ENCODE data around the gene FOXQ1. TPM values are rescaled to one million over a fixed set of nuclear protein-coding genes. Genes with fewer than 3 reads are reported as not detected.

FOXQ1 gene
- total RNA-seq, 1 donor from 2014 or later: 12.3 TPM

GRCh38 chr6:1309366-1309765 lies 2.5 kb upstream of the FOXQ1 start:
- Histone ChIP-seq H3K4me3 (no peak overlapping the region), H3K27me3 (peaks cover 21% of the 10 kb centered on the region), H3K9me3 (no peaks in the 10 kb centered on the region), H3K36me3 (no peaks in the 10 kb centered on the region), H3K27ac (no peak overlapping the region), H3K4me1 (no peaks in the 10 kb centered on the region)
- intact Hi-C loops (cut with DNase I): no loop called here
- ATAC-seq (no peak), DNase-seq (no peak)
- no peak for TF ChIP-seq CTCF (IDR thresholded peaks at IDR 0.05)

- TF ChIP-seq CTCF (IDR thresholded peaks at IDR 0.05): no peak
- no peaks in the 10 kb centered on the region for H3K4me1 ChIP-seq
- peak overlapping the region; percentile 58 for H3K4me3 ChIP-seq
- no peaks in the 10 kb centered on the region for H3K36me3 ChIP-seq
- DNase-seq (peak; percentile 90), ATAC-seq (peak; percentile 41)
- intact Hi-C loops (cut with DNase I): loop anchor here (10.0 kb wide), 1 partner anchor 74 kb away; the partner anchor contains the start of gene FOXF2
- H3K27ac ChIP-seq: peak overlapping the region; percentile 84
- H3K9me3 ChIP-seq: no peaks in the 10 kb centered on the region
- H3K27me3 ChIP-seq: peaks cover 26% of the 10 kb centered on the region
Observed at GRCh38 chr6:1310628-1311399, 1.1 kb upstream of the FOXQ1 start.

- Histone ChIP-seq H3K4me1 (no peaks in the 10 kb centered on the region), H3K4me3 (peak overlapping the region; percentile 58), H3K27me3 (peaks cover 26% of the 10 kb centered on the region), H3K36me3 (no peaks in the 10 kb centered on the region), H3K9me3 (no peaks in the 10 kb centered on the region), H3K27ac (peak overlapping the region; percentile 84)
- ATAC-seq (no peak), DNase-seq (no peak)
- intact Hi-C loops (cut with DNase I): loop anchor here (10.0 kb wide), 1 partner anchor 73 kb away; the partner anchor contains the start of gene FOXF2
- no peak for TF ChIP-seq CTCF (IDR thresholded peaks at IDR 0.05)
Observed at GRCh38 chr6:1312203-1312472, 240 bp downstream of the FOXQ1 start.

GRCh38 chr6:1312473-1313367 lies 822 bp downstream of the FOXQ1 start:
- intact Hi-C loops (cut with DNase I): loop anchor here (10.0 kb wide), 1 partner anchor 72 kb away; the partner anchor contains the start of gene FOXF2
- Histone ChIP-seq H3K36me3 (no peaks in the 10 kb centered on the region), H3K27ac (peak overlapping the region; percentile 84), H3K4me3 (peak overlapping the region; percentile 58), H3K27me3 (peaks cover 26% of the 10 kb centered on the region), H3K9me3 (no peaks in the 10 kb centered on the region), H3K4me1 (no peaks in the 10 kb centered on the region)
- TF ChIP-seq CTCF (IDR thresholded peaks at IDR 0.05): no peak
- DNase-seq (peak; percentile 76), ATAC-seq (peak; percentile 1)

GRCh38 chr6:1313384-1313766 lies 1.5 kb downstream of the FOXQ1 start:
- peaks cover 26% of the 10 kb centered on the region for H3K27me3 ChIP-seq
- H3K36me3 ChIP-seq: no peaks in the 10 kb centered on the region
- H3K4me1 ChIP-seq: no peaks in the 10 kb centered on the region
- intact Hi-C loops (cut with DNase I): loop anchor here (10.0 kb wide), 1 partner anchor 71 kb away; the partner anchor contains the start of gene FOXF2
- ATAC-seq: no peak
- H3K9me3 ChIP-seq: no peaks in the 10 kb centered on the region
- H3K4me3 ChIP-seq: peak overlapping the region; percentile 58
- peak; percentile 72 for DNase-seq
- no peak for TF ChIP-seq CTCF (IDR thresholded peaks at IDR 0.05)
- H3K27ac ChIP-seq: peak overlapping the region; percentile 84

Data from upper lobe of right lung (tissue), 1 donor.